Measurements from ENCODE around the gene ATP6V0A4.

- TF ChIP-seq EZH2 (IDR thresholded peaks at IDR 0.05; ENCODE audit: borderline replicate concordance, low read depth, low read length, poor library complexity, severe bottlenecking) (no peak), CTCF (conservative IDR thresholded peaks at IDR 0.05; ENCODE audit: low read depth, low read length) (no peak)
Observed at GRCh38 chr7:138773817-138774216, 24.2 kb downstream of the ATP6V0A4 start.

Data from A673 (cell line).